K562 (cell line): ENCODE data around the gene MGRN1. TPM values are rescaled to one million over a fixed set of nuclear protein-coding genes. Genes with fewer than 3 reads are reported as not detected.

Source experiments
- KHSRP ChIP-seq: fragments of 450-650 bp; IDR thresholded peaks from 2 replicates; pipeline ENCODE4 v1.6.1; 2017
- TAF7 ChIP-seq: fragments of 450-650 bp; IDR thresholded peaks from 2 replicates; pipeline ENCODE4 v1.6.1; 2016; ENCODE audit warnings: missing genetic modification characterization, missing compliant biosample characterization
- ZNF184 ChIP-seq: sonication (generic); formaldehyde crosslinking; IDR thresholded peaks from 2 replicates; pipeline ENCODE4 v1.5.0; 2020; ENCODE audit warnings: missing genetic modification reagents
- ZNF589 ChIP-seq: fragments of 200-800 bp; sonication (Bioruptor generic); IDR thresholded peaks from 2 replicates; pipeline ENCODE4 v1.6.1; 2016; ENCODE audit warnings: low read depth, missing genetic modification characterization, missing compliant biosample characterization
- polyA plus RNA-seq, 8 experiments: library from polyadenylated mRNA; depleted of rRNA in 4 of 8; stranded (reverse) in 5 of 8; unstranded in 3 of 8; fragments of >200 nt; fragmentation: Nextera tagmentation in 2 of 8; fragmentation: Illumina TruSeq in 1 of 8; extraction: Ambion mirVana in 2 of 8; extraction: Trizol in 1 of 8; gene quantifications; 2 replicates each; pipeline versions ENCODE4 v1.2.1 to v1.2.3, GENCODE V29; 2011 to 2014; ENCODE audit warnings: inconsistent platforms in 1 of 8, missing spikeins in 1 of 8
- total RNA-seq, 7 experiments: library from RNA; depleted of rRNA in 6 of 7; stranded (reverse); fragments of >200 nt in 6 of 7; fragmentation: Illumina TruSeq in 2 of 7; extraction: Trizol in 2 of 7; gene quantifications; 2 replicates each; pipeline versions ENCODE4 v1.2.1 to v1.2.3, GENCODE V29; 2011 to 2021; ENCODE audit warnings: low replicate concordance in 1 of 7
- TF ChIP-seq, protein P1 (sequence below): sonication (generic); formaldehyde crosslinking; IDR thresholded peaks from 2 replicates; pipeline ENCODE4 v1.8.0; 2022; ENCODE audit warnings: missing genetic modification reagents, mild to moderate bottlenecking, moderate library complexity, borderline replicate concordance
- TF ChIP-seq, protein P2 (sequence below): fragments of 450-650 bp; IDR thresholded peaks from 2 replicates; pipeline ENCODE4 v1.6.1; 2016; ENCODE audit warnings: missing biosample characterization, missing genetic modification characterization
- TF ChIP-seq, protein P3 (sequence below): fragments of 450-650 bp; conservative IDR thresholded peaks from 2 replicates; pipeline ENCODE4 v1.6.1; 2016; ENCODE audit warnings: missing genetic modification characterization, low read depth, mild to moderate bottlenecking, missing compliant biosample characterization, moderate library complexity

Gene MGRN1
- total and polyA plus RNA-seq, 9 of the 15 experiments (the other 6 are each of a cell fraction or from before 2014, with no cell fraction given) = 0.15 to 37.9 (median 6.0) TPM

DNA sequence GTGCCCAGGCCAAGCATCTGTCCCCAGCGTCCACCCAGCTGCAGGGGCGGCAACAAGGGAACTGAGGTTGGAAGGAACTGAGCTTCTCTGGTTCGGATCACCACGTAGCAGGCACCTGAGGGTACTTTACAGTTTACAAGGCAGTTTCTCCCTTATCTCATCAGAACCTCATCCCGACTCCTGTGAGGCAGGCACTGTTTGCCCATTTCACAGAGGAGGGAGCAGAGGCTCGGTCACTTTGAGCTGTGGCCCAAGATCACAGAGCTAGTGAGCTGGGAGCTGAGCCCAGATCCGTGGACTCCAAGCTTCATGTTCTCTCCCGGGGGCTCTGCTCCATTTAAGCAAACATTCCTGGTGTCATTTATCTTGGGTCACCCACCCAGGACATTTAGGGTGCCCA lies 25.1 kb upstream of the MGRN1 start (continued):
- TF ChIP-seq, protein P1, sequence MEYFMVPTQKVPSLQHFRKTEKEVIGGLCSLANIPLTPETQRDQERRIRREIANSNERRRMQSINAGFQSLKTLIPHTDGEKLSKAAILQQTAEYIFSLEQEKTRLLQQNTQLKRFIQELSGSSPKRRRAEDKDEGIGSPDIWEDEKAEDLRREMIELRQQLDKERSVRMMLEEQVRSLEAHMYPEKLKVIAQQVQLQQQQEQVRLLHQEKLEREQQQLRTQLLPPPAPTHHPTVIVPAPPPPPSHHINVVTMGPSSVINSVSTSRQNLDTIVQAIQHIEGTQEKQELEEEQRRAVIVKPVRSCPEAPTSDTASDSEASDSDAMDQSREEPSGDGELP = no peak
- TF ChIP-seq KHSRP (no peak), TAF7 (no peak), ZNF184 (CRISPR knock-in tag) (no peak), ZNF589 (no peak)
- TF ChIP-seq, protein P2, sequence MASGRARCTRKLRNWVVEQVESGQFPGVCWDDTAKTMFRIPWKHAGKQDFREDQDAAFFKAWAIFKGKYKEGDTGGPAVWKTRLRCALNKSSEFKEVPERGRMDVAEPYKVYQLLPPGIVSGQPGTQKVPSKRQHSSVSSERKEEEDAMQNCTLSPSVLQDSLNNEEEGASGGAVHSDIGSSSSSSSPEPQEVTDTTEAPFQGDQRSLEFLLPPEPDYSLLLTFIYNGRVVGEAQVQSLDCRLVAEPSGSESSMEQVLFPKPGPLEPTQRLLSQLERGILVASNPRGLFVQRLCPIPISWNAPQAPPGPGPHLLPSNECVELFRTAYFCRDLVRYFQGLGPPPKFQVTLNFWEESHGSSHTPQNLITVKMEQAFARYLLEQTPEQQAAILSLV = no peak
- TF ChIP-seq, protein P3, sequence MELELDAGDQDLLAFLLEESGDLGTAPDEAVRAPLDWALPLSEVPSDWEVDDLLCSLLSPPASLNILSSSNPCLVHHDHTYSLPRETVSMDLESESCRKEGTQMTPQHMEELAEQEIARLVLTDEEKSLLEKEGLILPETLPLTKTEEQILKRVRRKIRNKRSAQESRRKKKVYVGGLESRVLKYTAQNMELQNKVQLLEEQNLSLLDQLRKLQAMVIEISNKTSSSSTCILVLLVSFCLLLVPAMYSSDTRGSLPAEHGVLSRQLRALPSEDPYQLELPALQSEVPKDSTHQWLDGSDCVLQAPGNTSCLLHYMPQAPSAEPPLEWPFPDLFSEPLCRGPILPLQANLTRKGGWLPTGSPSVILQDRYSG (tag) = no peak
